Activated CD8-positive, alpha-beta memory T cell treated with anti-CD3 and anti-CD28 coated beads, Interleukin-2, amount 50 U/mL, for 24 hours (primary cell): ENCODE measurements around the gene SLC41A2.

Experiments
- DNase-seq: peaks from one replicate; pipeline ENCODE4 v3.0.0-alpha.2; 2020; ENCODE audit errors: extremely low read depth

Gene SLC41A2

GRCh38 chr12:104930388-104931326 lies 27.4 kb downstream of the SLC41A2 start:
- DNase-seq: no peak

GRCh38 chr12:104929977-104930376 lies 28.1 kb downstream of the SLC41A2 start:
- DNase-seq: no peak

- DNase-seq: no peak
These were observed 28.7 kb downstream of the SLC41A2 start for GRCh38 chr12:104929368-104929767.

- no peak for DNase-seq
These were observed 29.9 kb downstream of the SLC41A2 start for GRCh38 chr12:104928036-104928745.

GRCh38 chr12:104925501-104925900 lies 32.6 kb downstream of the SLC41A2 start:
- DNase-seq: no peak

- DNase-seq: no peak
These were observed 36.8 kb downstream of the SLC41A2 start for GRCh38 chr12:104921340-104921739.

GRCh38 chr12:104911942-104912341 lies 46.1 kb downstream of the SLC41A2 start:
- no peak for DNase-seq

GRCh38 chr12:104910196-104910840 lies 47.8 kb downstream of the SLC41A2 start:
- no peak for DNase-seq

- no peak for DNase-seq
These were observed 48.3 kb downstream of the SLC41A2 start for GRCh38 chr12:104909761-104910160.
